HepG2 (cell line): ENCODE results near the gene IGF2. TPM values are rescaled to one million over a fixed set of nuclear protein-coding genes. Genes with fewer than 3 reads are reported as not detected.

Experiments
- ATAC-seq: fragments of 200-7000 bp; cut with Tn5 transposase; 3 replicates; pipeline ENCODE4 v1.9.1; 2020; ENCODE audit warnings: mild to moderate bottlenecking, moderate library complexity
- BruUV-seq: library from RNA; stranded (reverse); fragments of 400-500 nt; replicated peaks from 2 replicates; lab custom pipeline; 2021; lab: Mats Ljungman, UMichigan
- CTCF ChIA-PET: fragments of 300-600 bp; formaldehyde crosslinking; extraction: SDS; loops from one replicate; lab custom pipeline; 2021; ENCODE audit warnings: low total read pairs, inconsistent platforms, low intra/inter-chr PET ratio; lab: Yijun Ruan, JAX
- POLR2A ChIA-PET: fragments of 350-600 bp; sonication (Branson Sonifier 250); formaldehyde crosslinking; loops from one replicate; lab custom pipeline; 2020; ENCODE audit warnings: antibody characterized with exemption, inconsistent platforms; lab: Yijun Ruan, JAX
- DNase-seq: peaks from one replicate; pipeline ENCODE4 v3.0.0-alpha.2; 2015; ENCODE audit warnings: low spot score
- FAIRE-seq: peaks from 3 replicates; lab custom pipeline; 2011; peaks lifted over from hg19 to GRCh38; lab: Jason Lieb, UNC
- H2AFZ ChIP-seq: one replicate; pipeline ENCODE4 v1.6.1; 2011; ENCODE audit warnings: low read length, inconsistent platforms
- H3K27ac ChIP-seq: fragments of 300-600 bp; 3 replicates; pipeline ENCODE4 v1.8.0; 2011; ENCODE audit warnings: mixed run types, mild to moderate bottlenecking, mixed read lengths, low read length, inconsistent platforms; ENCODE audit not compliant: insufficient read depth; ENCODE audit errors: extremely low read length
- H3K27me3 ChIP-seq, 2 experiments: fragments of 200-600 bp in 1 of 2; 2 replicates in 1 of 2; 3 replicates in 1 of 2; pipeline versions ENCODE4 v1.6.0 to v1.8.0; 2011; ENCODE audit warnings: low read length in 2 of 2, mild to moderate bottlenecking in 2 of 2, moderate library complexity in 2 of 2, inconsistent platforms in 1 of 2; ENCODE audit not compliant: insufficient read depth in 2 of 2, control insufficient read depth in 1 of 2
- H3K36me3 ChIP-seq, 2 experiments: fragments of 200-600 bp in 1 of 2; replicated peaks in 1 of 2; 2 replicates in 1 of 2; 3 replicates in 1 of 2; pipeline versions ENCODE4 v1.5.1 to v1.8.0; 2011; ENCODE audit warnings: low read length in 2 of 2, inconsistent platforms in 1 of 2; ENCODE audit not compliant: insufficient read depth in 2 of 2, control insufficient read depth in 1 of 2
- H3K4me1 ChIP-seq: 2 replicates; pipeline ENCODE4 v1.5.1; 2012; ENCODE audit warnings: low read length, inconsistent platforms; ENCODE audit not compliant: insufficient read depth
- H3K4me2 ChIP-seq: 2 replicates; pipeline ENCODE4 v1.6.0; 2011; ENCODE audit warnings: low read depth, low read length, inconsistent platforms
- H3K4me3 ChIP-seq, 3 experiments: fragments of 200-600 bp in 1 of 3; sonication (generic), shearing (Covaris generic) in 1 of 3; replicated peaks in 1 of 3; 2 replicates each; pipeline ENCODE4 v1.5.1; 2011 to 2016; ENCODE audit warnings: low read length in 3 of 3, inconsistent platforms in 2 of 3, low read depth in 2 of 3, mild to moderate bottlenecking in 2 of 3, control low read depth in 1 of 3, mixed read lengths in 1 of 3; ENCODE audit not compliant: insufficient read depth in 1 of 3
- H3K79me2 ChIP-seq: one replicate; pipeline ENCODE4 v1.6.1; 2011; ENCODE audit warnings: low read length, inconsistent platforms; ENCODE audit not compliant: insufficient read depth
- H3K9ac ChIP-seq: 2 replicates; pipeline ENCODE4 v1.6.0; 2011; ENCODE audit warnings: mild to moderate bottlenecking, low read depth, low read length, inconsistent platforms; ENCODE audit not compliant: insufficient read depth
- H3K9me3 ChIP-seq: 2 replicates; pipeline ENCODE4 v1.5.1; 2012; ENCODE audit warnings: mild to moderate bottlenecking, low read length
- H4K20me1 ChIP-seq: 2 replicates; pipeline ENCODE4 v1.6.0; 2011; ENCODE audit warnings: inconsistent platforms, mild to moderate bottlenecking, low read length, moderate library complexity; ENCODE audit not compliant: insufficient read depth
- CEBPB ChIP-seq: IDR thresholded peaks from 2 replicates; pipeline ENCODE4 v1.6.1; 2011; ENCODE audit warnings: low read depth, low read length, improper control_type of control experiment, borderline replicate concordance
- DPF2 ChIP-seq: sonication (generic); formaldehyde crosslinking; IDR thresholded peaks from 2 replicates; pipeline ENCODE4 v1.4.0; 2020; ENCODE audit warnings: mild to moderate bottlenecking, low read depth, missing genetic modification reagents, borderline replicate concordance
- FOXA1 ChIP-seq, 2 experiments: fragments of 450-650 bp in 1 of 2; sonication (generic) in 1 of 2; formaldehyde crosslinking in 1 of 2; IDR thresholded peaks; 2 replicates each; pipeline versions ENCODE4 v1.4.0 to v1.6.1; 2016 to 2020; ENCODE audit warnings: missing genetic modification reagents in 1 of 2
- IRF1 ChIP-seq: sonication (generic); formaldehyde crosslinking; IDR thresholded peaks from 2 replicates; pipeline ENCODE4 v1.4.0; 2020; ENCODE audit warnings: low read depth, mild to moderate bottlenecking, missing genetic modification reagents
- KDM3A ChIP-seq: IDR thresholded peaks from 2 replicates; pipeline ENCODE4 v1.6.1; 2018; ENCODE audit warnings: low read depth, missing compliant biosample characterization
- NKX3-1 ChIP-seq: sonication (generic); formaldehyde crosslinking; IDR thresholded peaks from 2 replicates; pipeline ENCODE4 v1.5.0; 2020; ENCODE audit warnings: missing genetic modification reagents
- PATZ1 ChIP-seq: sonication (generic); formaldehyde crosslinking; IDR thresholded peaks from 2 replicates; pipeline ENCODE4 v1.4.0; 2020; ENCODE audit warnings: missing genetic modification reagents
- PPARG ChIP-seq: conservative IDR thresholded peaks from 2 replicates; pipeline ENCODE4 v1.6.1; 2016; ENCODE audit warnings: missing biosample characterization, missing genetic modification reagents
- PREB ChIP-seq: sonication (generic); formaldehyde crosslinking; IDR thresholded peaks from 2 replicates; pipeline ENCODE4 v1.4.0; 2020; ENCODE audit warnings: missing genetic modification reagents
- RFXAP ChIP-seq: sonication (generic); formaldehyde crosslinking; IDR thresholded peaks from 2 replicates; pipeline ENCODE4 v1.4.0; 2020; ENCODE audit warnings: missing genetic modification reagents, borderline replicate concordance
- XBP1 ChIP-seq: sonication (generic); formaldehyde crosslinking; IDR thresholded peaks from 2 replicates; pipeline ENCODE4 v1.5.0; 2020; ENCODE audit warnings: missing genetic modification reagents
- ZNF253 ChIP-seq: sonication (generic); formaldehyde crosslinking; IDR thresholded peaks from 2 replicates; pipeline ENCODE4 v1.8.0; 2022; ENCODE audit warnings: mild to moderate bottlenecking, missing genetic modification reagents, borderline replicate concordance
- ZNF260 ChIP-seq: sonication (generic); formaldehyde crosslinking; IDR thresholded peaks from 2 replicates; pipeline ENCODE4 v1.4.0; 2020; ENCODE audit warnings: missing genetic modification reagents, low read depth, mild to moderate bottlenecking, borderline replicate concordance
- ZNF644 ChIP-seq: IDR thresholded peaks from 2 replicates; pipeline ENCODE4 v1.6.1; 2016; ENCODE audit warnings: low read depth
- WGBS: methylation state at CpG from one replicate; pipeline ENCODE4 v1.1.6; 2017; ENCODE audit warnings: low lambda C conversion rate; 5-methylcytosine and 5-hydroxymethylcytosine counted together
- in situ Hi-C: cut with HindIII; loops from 2 replicates; pipeline ENCODE4 v1.10.0; 2017; ENCODE audit warnings: low pct_unique_long_range_greater_than_20kb; ENCODE audit not compliant: extremely low pct_ligation_motif_present
- intact Hi-C: fragments of 100-400 bp; cut with micrococcal nuclease; formaldehyde crosslinking; loops from one replicate; pipeline ENCODE4 v1.10.0; 2022; ENCODE audit not compliant: unreplicated experiment
- polyA plus RNA-seq, 8 experiments: library from polyadenylated mRNA; depleted of rRNA in 3 of 8; stranded (reverse) in 7 of 8; unstranded in 1 of 8; fragments of >200 nt; fragmentation: Illumina TruSeq in 4 of 8; extraction: Trizol in 4 of 8; gene quantifications; 2 replicates each; pipeline versions ENCODE4 v1.2.1 to v1.2.3, GENCODE V29; 2011 to 2016; ENCODE audit warnings: low read depth in 4 of 8, missing spikeins in 1 of 8, mixed read lengths in 1 of 8; ENCODE audit not compliant: insufficient read depth in 1 of 8
- total RNA-seq, 5 experiments: library from RNA; depleted of rRNA; stranded (reverse); fragments of >200 nt; fragmentation: Illumina TruSeq; extraction: Trizol; gene quantifications; 2 replicates each; pipeline ENCODE4 v1.2.3, GENCODE V29; 2016; ENCODE audit warnings: low read depth in 1 of 5
- TF ChIP-seq, protein P1 (sequence below): sonication (generic); formaldehyde crosslinking; IDR thresholded peaks from 2 replicates; pipeline ENCODE4 v1.5.1; 2020; ENCODE audit warnings: mild to moderate bottlenecking, missing genetic modification reagents, borderline replicate concordance
- TF ChIP-seq, protein P2 (sequence below): sonication (generic); formaldehyde crosslinking; IDR thresholded peaks from 2 replicates; pipeline ENCODE4 v1.4.0; 2020; ENCODE audit warnings: missing genetic modification reagents, borderline replicate concordance

IGF2 gene
- total and polyA plus RNA-seq, 2 of the 13 experiments (the other 11 are each of a cell fraction or from before 2014, with no cell fraction given) = 79.1 to 254 TPM

GRCh38 chr11:2096011-2096918 lies 42.9 kb downstream of the IGF2 start:
- in situ Hi-C loops (no loop called here), intact Hi-C loops (no loop called here)
- ChIA-PET CTCF (no interaction called here), POLR2A (interaction anchor here (0.9 to 2.5 kb wide), 8 partner anchors 9 to 114 kb away, joined by 3 to 43 read pairs (median 4); partner anchors contain the start of gene IGF2)
- no peak overlapping the region for H3K9ac ChIP-seq
- no peaks in the 10 kb centered on the region for H4K20me1 ChIP-seq
- no peak for FAIRE-seq
- no peaks in the 10 kb centered on the region for H3K36me3 ChIP-seq
- H2AFZ ChIP-seq = no peak overlapping the region
- WGBS = 85% methylated on average over 12 of the region's 19 CpGs
- no TSS peak for BruUV-seq
- DNase-seq = no peak
- no peaks in the 10 kb centered on the region for H3K79me2 ChIP-seq
- H3K9me3 ChIP-seq = no peaks in the 10 kb centered on the region
- H3K27me3 ChIP-seq = peaks cover 2 to 14% of the 10 kb centered on the region in 2 experiments; a peak in 4 of 5 replicates
- H3K4me1 ChIP-seq = peaks cover 55% of the 10 kb centered on the region
- H3K4me2 ChIP-seq = peak overlapping the region; percentile 82
- H3K4me3 ChIP-seq = peak overlapping the region; percentile 46 to 70 (median 61); a peak in 4 of 6 replicates
- H3K27ac ChIP-seq = peak overlapping the region; percentile 80
- ATAC-seq = no peak
- TF ChIP-seq, protein P1, sequence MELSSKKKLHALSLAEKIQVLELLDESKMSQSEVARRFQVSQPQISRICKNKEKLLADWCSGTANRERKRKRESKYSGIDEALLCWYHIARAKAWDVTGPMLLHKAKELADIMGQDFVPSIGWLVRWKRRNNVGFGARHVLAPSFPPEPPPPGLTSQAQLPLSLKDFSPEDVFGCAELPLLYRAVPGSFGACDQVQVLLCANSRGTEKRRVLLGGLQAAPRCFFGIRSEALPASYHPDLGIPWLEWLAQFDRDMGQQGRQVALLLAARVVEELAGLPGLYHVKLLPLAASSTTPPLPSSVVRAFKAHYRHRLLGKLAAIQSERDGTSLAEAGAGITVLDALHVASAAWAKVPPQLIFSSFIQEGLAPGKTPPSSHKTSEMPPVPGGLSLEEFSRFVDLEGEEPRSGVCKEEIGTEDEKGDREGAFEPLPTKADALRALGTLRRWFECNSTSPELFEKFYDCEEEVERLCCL (CRISPR knock-in tag) = no peak
- TF ChIP-seq PATZ1 (CRISPR knock-in tag) (peak; percentile 70; the same call in 1 of the 2 replicates), ZNF260 (no peak), NKX3-1 (CRISPR knock-in tag) (no peak), DPF2 (CRISPR knock-in tag) (no peak), CEBPB (peak; percentile 43), XBP1 (CRISPR knock-in tag) (no peak), IRF1 (CRISPR knock-in tag) (no peak), FOXA1 (IDR thresholded peaks at IDR 0.05) (no peak), FOXA1 (CRISPR knock-in tag; IDR thresholded peaks at IDR 0.05) (no peak), PPARG (CRISPR knock-in tag) (peak; percentile 78), ZNF644 (CRISPR knock-in tag) (no peak), PREB (CRISPR knock-in tag) (no peak), ZNF253 (CRISPR knock-in tag) (no peak), RFXAP (CRISPR knock-in tag) (no peak), KDM3A (CRISPR knock-in tag) (no peak)
- TF ChIP-seq, protein P2, sequence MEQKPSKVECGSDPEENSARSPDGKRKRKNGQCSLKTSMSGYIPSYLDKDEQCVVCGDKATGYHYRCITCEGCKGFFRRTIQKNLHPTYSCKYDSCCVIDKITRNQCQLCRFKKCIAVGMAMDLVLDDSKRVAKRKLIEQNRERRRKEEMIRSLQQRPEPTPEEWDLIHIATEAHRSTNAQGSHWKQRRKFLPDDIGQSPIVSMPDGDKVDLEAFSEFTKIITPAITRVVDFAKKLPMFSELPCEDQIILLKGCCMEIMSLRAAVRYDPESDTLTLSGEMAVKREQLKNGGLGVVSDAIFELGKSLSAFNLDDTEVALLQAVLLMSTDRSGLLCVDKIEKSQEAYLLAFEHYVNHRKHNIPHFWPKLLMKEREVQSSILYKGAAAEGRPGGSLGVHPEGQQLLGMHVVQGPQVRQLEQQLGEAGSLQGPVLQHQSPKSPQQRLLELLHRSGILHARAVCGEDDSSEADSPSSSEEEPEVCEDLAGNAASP (CRISPR knock-in tag) = no peak
